ENCODE data around the gene ARHGAP40.
"Not testable (repeated sequence)": the region's sequence is repeated elsewhere in the genome, so short reads cannot be mapped to it uniquely, and the experiment has no call there.

ARHGAP40 gene

DNA sequence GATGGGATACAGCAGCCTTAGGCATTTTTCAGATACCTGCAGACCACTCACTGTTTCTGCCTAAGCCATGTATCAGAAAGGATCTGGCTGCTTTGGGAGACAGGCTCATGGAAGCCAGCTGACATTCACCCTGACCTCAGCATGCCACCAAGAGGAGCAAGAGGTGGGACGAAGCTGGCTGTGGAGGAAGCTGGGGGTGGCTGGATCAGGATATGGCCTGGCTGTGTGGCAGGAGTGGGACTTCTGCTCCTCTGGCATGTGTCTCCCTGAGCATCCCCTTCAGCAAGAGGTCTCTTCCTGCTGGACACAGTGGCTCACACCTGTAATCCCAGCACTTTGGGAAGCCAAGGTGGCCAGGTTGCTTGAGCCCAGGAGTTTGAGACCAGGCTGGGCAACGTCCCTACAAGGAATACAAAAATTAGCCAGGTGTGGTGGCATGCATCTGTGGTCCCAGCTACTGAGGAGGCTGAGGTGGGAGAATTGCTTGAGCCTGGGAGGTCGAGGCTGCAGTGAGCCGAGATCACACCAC lies 19.7 kb upstream of the ARHGAP40 start:
- ATAC-seq = no peak
- Mint-ChIP-seq H3K9me3 (no peaks in the 10 kb centered on the region), H3K27ac (no peak overlapping the region), H3K27me3 (peaks cover 2% of the 10 kb centered on the region), H3K4me1 (no peaks in the 10 kb centered on the region), H3K36me3 (peaks cover 2% of the 10 kb centered on the region), H3K4me3 (no peak overlapping the region)

DNA sequence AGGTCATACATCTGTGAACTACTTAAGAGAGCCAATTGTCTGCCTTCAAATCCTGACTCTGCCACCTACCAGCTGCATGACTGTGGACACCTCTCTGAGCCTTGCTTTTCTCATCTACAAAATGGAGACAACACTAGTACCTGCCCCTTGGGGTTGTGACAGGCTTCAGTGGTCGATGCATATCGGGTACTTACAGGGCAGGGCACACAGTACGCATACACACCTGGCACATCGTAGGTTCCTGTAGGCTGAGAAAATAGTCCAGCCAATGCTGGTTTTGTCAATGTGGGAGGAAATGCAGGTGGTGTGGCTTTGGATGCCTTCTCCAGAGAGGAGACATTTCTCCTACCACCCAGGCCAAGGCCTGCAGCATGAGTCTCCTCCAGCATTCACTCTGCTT lies 18.3 kb upstream of the ARHGAP40 start:
- Mint-ChIP-seq H3K4me1 (no peaks in the 10 kb centered on the region), H3K9me3 (no peaks in the 10 kb centered on the region), H3K4me3 (no peak overlapping the region), H3K36me3 (no peaks in the 10 kb centered on the region), H3K27me3 (peaks cover 15% of the 10 kb centered on the region), H3K27ac (no peak overlapping the region)
- ATAC-seq = no peak

DNA sequence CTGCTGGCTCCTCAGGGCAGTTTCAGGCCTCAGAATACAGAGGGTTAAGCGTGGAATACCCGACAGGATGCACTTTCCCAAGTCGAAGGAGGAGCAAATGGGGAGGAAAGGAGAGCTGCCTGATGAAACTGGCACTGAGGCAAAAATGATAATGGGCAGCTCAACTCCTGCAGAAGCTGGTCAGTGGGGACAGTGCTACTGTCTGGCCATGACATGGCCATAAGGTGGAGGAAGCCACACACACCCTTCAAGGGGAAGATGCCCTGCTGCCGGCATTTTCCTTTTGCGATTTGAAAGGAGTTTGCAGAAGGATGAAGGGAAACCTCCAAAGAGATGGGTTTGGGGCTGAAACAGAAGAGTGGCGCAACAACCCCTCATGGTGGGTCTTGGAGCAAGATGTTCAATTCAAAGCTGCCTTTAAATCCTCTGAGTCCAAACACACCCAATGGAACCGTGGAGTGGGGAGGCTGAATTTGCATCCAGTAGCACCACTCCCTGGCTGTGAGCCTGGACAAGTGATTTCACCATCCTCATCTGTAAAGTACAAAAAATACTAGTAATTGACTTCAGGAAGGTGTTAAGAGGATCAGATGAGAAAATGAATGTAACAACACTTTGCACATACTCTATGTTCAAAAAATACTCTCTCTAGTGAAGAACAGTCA lies 17.4 kb upstream of the ARHGAP40 start:
- no peak for ATAC-seq
- Mint-ChIP-seq H3K4me3 (no peak overlapping the region), H3K4me1 (no peaks in the 10 kb centered on the region), H3K36me3 (no peaks in the 10 kb centered on the region), H3K27ac (no peak overlapping the region), H3K9me3 (no peaks in the 10 kb centered on the region), H3K27me3 (peaks cover 15% of the 10 kb centered on the region)

DNA sequence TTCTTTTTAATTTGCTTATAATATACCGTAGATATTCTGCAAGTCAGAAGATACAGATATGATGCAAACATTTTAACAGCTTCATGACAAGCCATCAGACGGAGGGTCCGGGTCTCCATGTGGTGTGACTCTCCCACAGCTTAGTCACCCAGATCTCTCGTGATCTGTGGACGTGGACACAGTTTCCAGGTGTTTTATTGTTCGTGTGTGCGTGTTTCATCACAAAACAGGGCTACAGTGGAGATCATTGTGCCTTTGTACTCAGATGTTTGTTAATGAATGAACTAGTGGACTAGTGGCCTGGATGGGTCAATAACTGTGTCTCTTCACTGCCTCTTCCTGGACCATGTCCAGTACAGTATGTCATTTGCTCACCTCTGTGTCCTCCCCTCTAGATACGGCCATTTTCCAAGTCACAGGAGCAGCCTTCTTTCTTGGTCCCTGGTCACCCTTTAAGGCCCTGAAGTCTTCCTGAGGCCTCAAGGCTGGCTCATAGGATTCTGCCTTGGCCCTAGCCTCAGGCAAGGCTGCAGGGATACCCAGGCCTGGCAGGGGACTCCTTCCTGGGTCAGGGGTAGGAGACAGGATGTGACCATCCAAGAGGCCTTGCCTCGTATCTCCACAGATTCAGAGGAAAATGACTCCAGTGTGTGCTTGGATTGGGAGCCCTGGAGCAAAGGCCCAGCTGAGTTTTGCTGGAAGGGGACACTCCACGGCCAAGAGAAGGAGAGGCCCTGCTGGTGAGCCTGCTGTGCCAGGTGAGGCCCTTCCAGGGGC lies 16.0 kb upstream of the ARHGAP40 start:
- no peaks in the 10 kb centered on the region for H3K9me3 Mint-ChIP-seq
- no peaks in the 10 kb centered on the region for H3K36me3 Mint-ChIP-seq
- no peak overlapping the region for H3K27ac Mint-ChIP-seq
- peaks cover 15% of the 10 kb centered on the region for H3K27me3 Mint-ChIP-seq
- no peaks in the 10 kb centered on the region for H3K4me1 Mint-ChIP-seq
- ATAC-seq = no peak
- no peak overlapping the region for H3K4me3 Mint-ChIP-seq

DNA sequence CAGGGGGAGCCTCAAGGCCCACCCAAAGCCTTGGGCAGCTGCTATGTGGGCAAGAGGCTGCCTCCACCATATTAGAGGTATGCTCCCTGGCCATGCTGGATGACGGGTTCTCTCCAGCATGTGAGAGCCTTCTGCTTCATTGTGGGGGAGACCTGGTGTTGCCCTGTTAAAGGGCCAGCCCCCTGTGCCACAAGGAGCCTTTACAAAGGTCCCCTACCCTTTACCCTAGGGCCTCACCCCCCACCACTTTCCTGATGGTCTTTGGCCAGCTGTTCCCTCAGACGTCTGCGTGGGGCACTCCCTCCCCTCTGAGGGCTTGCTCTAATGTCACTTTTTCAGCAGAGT lies 15.5 kb upstream of the ARHGAP40 start:
- Mint-ChIP-seq H3K4me1 (no peaks in the 10 kb centered on the region), H3K27ac (no peak overlapping the region), H3K27me3 (peaks cover 15% of the 10 kb centered on the region), H3K4me3 (no peak overlapping the region), H3K9me3 (no peaks in the 10 kb centered on the region), H3K36me3 (no peaks in the 10 kb centered on the region)
- no peak for ATAC-seq

- H3K36me3 Mint-ChIP-seq = no peaks in the 10 kb centered on the region
- no peak for ATAC-seq
- no peaks in the 10 kb centered on the region for H3K9me3 Mint-ChIP-seq
- no peak overlapping the region for H3K27ac Mint-ChIP-seq
- H3K4me1 Mint-ChIP-seq = no peaks in the 10 kb centered on the region
- H3K4me3 Mint-ChIP-seq = no peak overlapping the region
- H3K27me3 Mint-ChIP-seq = peaks cover 15% of the 10 kb centered on the region
Observed at GRCh38 chr20:38588303-38588702, 13.3 kb upstream of the ARHGAP40 start.

DNA sequence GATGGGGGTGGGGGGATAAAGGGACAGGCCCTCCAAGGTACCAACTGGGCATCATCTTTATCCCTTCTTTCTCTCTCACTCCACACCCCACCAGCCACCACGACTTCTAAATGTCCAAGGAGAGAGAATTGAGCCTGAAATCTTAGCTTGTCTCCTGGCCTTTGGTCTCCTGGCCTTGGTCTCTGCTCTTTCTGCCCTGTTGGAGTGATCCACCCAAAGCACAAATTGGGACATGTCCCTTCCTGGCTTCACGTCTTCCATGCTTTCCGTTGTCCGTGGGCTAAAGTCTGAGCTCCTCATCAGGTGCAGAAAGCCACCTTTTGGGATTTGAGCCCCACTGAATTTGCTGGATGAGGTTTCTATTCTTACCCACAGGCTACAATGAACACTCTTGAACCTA lies 12.3 kb upstream of the ARHGAP40 start:
- no peak overlapping the region for H3K4me3 Mint-ChIP-seq

GRCh38 chr20:38589967-38590675 lies 11.5 kb upstream of the ARHGAP40 start:
- Mint-ChIP-seq H3K4me3 (no peak overlapping the region), H3K27me3 (peaks cover 15% of the 10 kb centered on the region), H3K36me3 (no peaks in the 10 kb centered on the region), H3K4me1 (no peaks in the 10 kb centered on the region), H3K9me3 (no peaks in the 10 kb centered on the region), H3K27ac (no peak overlapping the region)
- ATAC-seq = no peak

More for the DNA sequence above, 12.3 kb upstream of the ARHGAP40 start:
- H3K36me3 Mint-ChIP-seq = no peaks in the 10 kb centered on the region
- no peak for ATAC-seq
- H3K27ac Mint-ChIP-seq = no peak overlapping the region
- no peaks in the 10 kb centered on the region for H3K4me1 Mint-ChIP-seq
- peaks cover 15% of the 10 kb centered on the region for H3K27me3 Mint-ChIP-seq
- no peaks in the 10 kb centered on the region for H3K9me3 Mint-ChIP-seq

GRCh38 chr20:38590676-38591473 lies 10.7 kb upstream of the ARHGAP40 start:
- Mint-ChIP-seq H3K4me1 (no peaks in the 10 kb centered on the region), H3K27me3 (peaks cover 15% of the 10 kb centered on the region), H3K9me3 (no peaks in the 10 kb centered on the region), H3K27ac (no peak overlapping the region), H3K36me3 (no peaks in the 10 kb centered on the region), H3K4me3 (no peak overlapping the region)
- no peak for ATAC-seq

DNA sequence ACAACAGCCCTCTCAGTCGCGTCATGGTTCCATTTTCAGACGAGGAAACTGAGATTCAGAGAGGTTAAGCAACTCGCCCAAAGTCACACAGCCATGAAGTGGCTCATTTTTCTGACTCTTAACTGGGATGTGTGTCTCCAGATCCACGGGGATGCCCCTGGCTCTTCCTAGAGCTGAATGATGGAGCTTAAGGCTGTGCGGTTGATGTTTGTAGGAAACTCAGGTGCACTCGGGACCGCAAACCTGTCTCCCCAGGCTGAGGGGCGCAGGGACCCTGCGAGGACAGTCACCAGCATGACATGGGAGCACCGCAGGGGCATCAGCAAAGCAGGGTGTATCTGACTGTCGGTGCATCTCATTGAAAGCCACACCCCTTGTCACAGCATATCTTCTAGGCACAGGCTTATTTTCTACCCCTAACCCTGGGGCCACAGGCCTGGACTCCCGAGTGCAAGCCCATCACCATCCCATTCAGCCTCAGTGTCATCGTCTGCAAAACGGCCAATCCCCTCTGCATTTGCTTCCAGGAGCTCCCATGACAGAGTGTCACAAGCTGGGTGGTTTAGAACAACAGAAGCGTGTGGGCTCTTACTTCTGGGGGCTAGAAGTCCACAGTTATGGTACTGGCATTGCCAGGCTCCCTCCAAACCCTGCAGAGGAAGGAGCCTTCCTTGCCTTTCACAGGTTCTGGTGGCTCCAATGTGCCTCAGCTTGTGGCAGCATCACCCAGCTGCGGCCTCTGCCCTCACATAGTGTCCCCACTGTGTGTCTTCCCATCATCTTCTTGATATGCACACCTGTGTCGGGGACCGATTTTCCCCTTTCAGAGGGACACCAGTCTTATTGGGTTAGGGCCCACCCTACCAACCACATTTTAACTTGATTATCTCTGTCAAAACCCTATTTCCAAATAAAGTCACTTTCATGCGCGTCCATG lies 9.9 kb upstream of the ARHGAP40 start:
- H3K27ac Mint-ChIP-seq = no peak overlapping the region
- no peaks in the 10 kb centered on the region for H3K9me3 Mint-ChIP-seq
- no peaks in the 10 kb centered on the region for H3K4me1 Mint-ChIP-seq
- no peak overlapping the region for H3K4me3 Mint-ChIP-seq
- H3K27me3 Mint-ChIP-seq = peaks cover 16% of the 10 kb centered on the region
- ATAC-seq = no peak
- no peaks in the 10 kb centered on the region for H3K36me3 Mint-ChIP-seq

GRCh38 chr20:38592411-38592790 lies 9.2 kb upstream of the ARHGAP40 start:
- not testable (repeated sequence) for H3K4me1 Mint-ChIP-seq, H3K27ac Mint-ChIP-seq, ATAC-seq, H3K4me3 Mint-ChIP-seq, H3K36me3 Mint-ChIP-seq, H3K9me3 Mint-ChIP-seq
- peaks cover 16% of the 10 kb centered on the region for H3K27me3 Mint-ChIP-seq

GRCh38 chr20:38594281-38594680 lies 7.3 kb upstream of the ARHGAP40 start:
- H3K27ac Mint-ChIP-seq, H3K36me3 Mint-ChIP-seq, ATAC-seq, H3K4me1 Mint-ChIP-seq, H3K9me3 Mint-ChIP-seq, H3K4me3 Mint-ChIP-seq: not testable (repeated sequence)
- H3K27me3 Mint-ChIP-seq = peaks cover 19% of the 10 kb centered on the region

- not testable (repeated sequence) for H3K9me3 Mint-ChIP-seq, H3K4me1 Mint-ChIP-seq, ATAC-seq, H3K4me3 Mint-ChIP-seq, H3K27ac Mint-ChIP-seq, H3K36me3 Mint-ChIP-seq
- peaks cover 33% of the 10 kb centered on the region for H3K27me3 Mint-ChIP-seq
Observed at GRCh38 chr20:38595886-38596285, 5.7 kb upstream of the ARHGAP40 start.

DNA sequence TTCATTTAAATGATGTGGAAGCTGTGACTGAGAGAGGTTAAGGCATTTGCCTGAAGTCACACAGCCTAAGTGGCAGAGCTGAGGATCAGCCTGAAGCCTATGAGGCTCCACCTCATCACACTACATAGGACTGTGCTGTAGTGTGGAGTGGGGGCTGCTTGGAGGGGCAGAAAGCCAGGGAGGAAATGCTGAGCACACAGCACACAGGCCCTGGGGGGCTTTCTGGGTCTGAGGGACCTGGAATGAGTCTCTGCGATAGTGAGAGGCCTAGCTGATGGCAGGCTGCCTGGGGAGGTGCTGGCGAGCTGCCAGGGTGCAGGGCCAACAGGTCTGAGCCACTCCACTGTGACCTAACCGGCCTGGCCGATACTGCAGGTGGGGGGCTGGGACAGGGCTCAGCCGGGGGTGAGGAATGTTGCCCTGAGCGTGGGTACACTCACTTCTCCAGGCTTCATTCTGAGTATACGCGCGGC lies 2.2 kb upstream of the ARHGAP40 start:
- peaks cover 9% of the 10 kb centered on the region for H3K4me1 Mint-ChIP-seq
- H3K4me3 Mint-ChIP-seq = no peak overlapping the region
- H3K27me3 Mint-ChIP-seq = peaks cover 56% of the 10 kb centered on the region

More for the DNA sequence above, 2.2 kb upstream of the ARHGAP40 start:
- Mint-ChIP-seq H3K27ac (no peak overlapping the region), H3K9me3 (no peaks in the 10 kb centered on the region), H3K36me3 (no peaks in the 10 kb centered on the region)
- no peak for ATAC-seq
